ENCODE data around the gene C5AR1.

- TF ChIP-seq CTCF (IDR thresholded peaks at IDR 0.05): no peak
- TF ChIP-seq POLR2AphosphoS5 (IDR thresholded peaks at IDR 0.05): no peak
- TF ChIP-seq POLR2A (IDR thresholded peaks at IDR 0.05): no peak
These were observed 54.3 kb downstream of the C5AR1 start for GRCh38 chr19:47363758-47364531.

Data from upper lobe of left lung (tissue), 4 donors.